ENCODE results near the gene VPS13D.

GRCh38 chr1:12386130-12386529 lies 156.3 kb downstream of the VPS13D start:
- peak; percentile 82 for TF ChIP-seq TCF12 (IDR thresholded peaks at IDR 0.05; ENCODE audit: low read depth)
- no peak for TF ChIP-seq RAD21 (IDR thresholded peaks at IDR 0.05; ENCODE audit: low read depth)
- TF ChIP-seq TEAD4 (IDR thresholded peaks at IDR 0.05) = peak; percentile 84
- no peak for TF ChIP-seq TAF1 (IDR thresholded peaks at IDR 0.05; ENCODE audit: low read depth)
- no peak for TF ChIP-seq YY1 (IDR thresholded peaks at IDR 0.05; ENCODE audit: low read depth)
- TF ChIP-seq EP300 (IDR thresholded peaks at IDR 0.05; ENCODE audit: borderline replicate concordance) = peak; percentile 72; the same call in 1 of the 2 replicates
- peak; percentile 51; the same call in 1 of the 2 replicates for TF ChIP-seq FOXM1 (IDR thresholded peaks at IDR 0.05; ENCODE audit: borderline replicate concordance, low read depth)
- TF ChIP-seq CEBPB (IDR thresholded peaks at IDR 0.05) = no peak
- TF ChIP-seq REST (IDR thresholded peaks at IDR 0.05; ENCODE audit: low read depth) = no peak
- peak; percentile 77 for TF ChIP-seq USF1 (IDR thresholded peaks at IDR 0.05)
- no peak for TF ChIP-seq EGR1 (IDR thresholded peaks at IDR 0.05)
- peak; percentile 46; the same call in 1 of the 2 replicates for TF ChIP-seq NFIC (IDR thresholded peaks at IDR 0.05)
- TF ChIP-seq MAX (IDR thresholded peaks at IDR 0.05) = peak; percentile 67
- TF ChIP-seq ZBTB7A (IDR thresholded peaks at IDR 0.05; ENCODE audit: low read depth) = no peak
